ENCODE measurements around the gene GPR107.

GRCh38 chr9:130107955-130108354, 54.2 kb downstream of the GPR107 start:
- TF ChIP-seq CTCF (IDR thresholded peaks at IDR 0.05; ENCODE audit: poor library complexity): no peak
- TF ChIP-seq EZH2phosphoT487 (IDR thresholded peaks at IDR 0.05; ENCODE audit: low read depth, severe bottlenecking, unreplicated experiment): no peak

All from hepatocyte (in vitro differentiated cells).